TTC549 (cell line): Measurements from ENCODE around the gene ADAMTS6.
A peak's percentile ranks its signal among the peaks of the same experiment; 100 is the strongest.
"Not testable (repeated sequence)": the region's sequence is repeated elsewhere in the genome, so short reads cannot be mapped to it uniquely, and the experiment has no call there.

Source experiments
- FAIRE-seq: peaks from 2 replicates; lab custom pipeline; 2012; peaks lifted over from hg19 to GRCh38; lab: Jason Lieb, UNC

Gene ADAMTS6

DNA sequence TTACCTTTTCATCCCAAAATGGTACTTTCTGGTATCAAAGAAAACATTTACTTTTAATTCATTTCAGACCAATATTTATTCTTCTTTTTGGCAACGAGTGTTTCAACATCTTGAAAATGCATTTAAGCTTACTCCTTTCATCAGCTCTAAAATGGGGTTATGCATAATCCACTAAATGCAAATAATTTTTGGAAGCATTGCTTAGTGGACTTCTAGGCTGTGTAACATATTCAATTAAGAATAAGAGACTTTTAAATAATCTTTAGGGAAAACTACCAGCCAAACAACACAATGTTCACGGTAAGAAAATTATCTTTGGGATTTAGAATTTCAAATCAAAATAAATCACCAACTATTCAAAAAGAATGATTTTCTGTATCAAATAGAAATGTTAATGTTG is 118.2 kb downstream of the ADAMTS6 start:
- FAIRE-seq = peak; percentile 19

DNA sequence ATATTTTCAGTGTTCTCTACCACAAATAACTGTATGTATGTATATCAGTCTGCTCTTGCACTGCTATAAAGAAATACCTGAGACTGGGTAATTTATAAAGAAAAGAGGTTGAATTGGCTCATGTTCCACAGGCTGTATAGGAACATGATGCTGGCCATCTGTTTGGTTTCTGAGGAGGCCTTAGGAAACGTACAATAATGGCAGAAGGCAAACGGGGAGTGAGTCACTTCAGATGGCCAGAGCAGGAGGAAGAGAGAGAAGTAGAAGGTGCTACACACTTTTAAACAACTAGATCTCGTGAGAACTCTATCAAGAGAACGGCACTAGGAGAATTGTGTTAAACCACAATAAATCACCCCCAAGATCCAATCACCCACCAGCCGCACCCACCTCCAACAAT is 121.7 kb downstream of the ADAMTS6 start:
- no peak for FAIRE-seq

DNA sequence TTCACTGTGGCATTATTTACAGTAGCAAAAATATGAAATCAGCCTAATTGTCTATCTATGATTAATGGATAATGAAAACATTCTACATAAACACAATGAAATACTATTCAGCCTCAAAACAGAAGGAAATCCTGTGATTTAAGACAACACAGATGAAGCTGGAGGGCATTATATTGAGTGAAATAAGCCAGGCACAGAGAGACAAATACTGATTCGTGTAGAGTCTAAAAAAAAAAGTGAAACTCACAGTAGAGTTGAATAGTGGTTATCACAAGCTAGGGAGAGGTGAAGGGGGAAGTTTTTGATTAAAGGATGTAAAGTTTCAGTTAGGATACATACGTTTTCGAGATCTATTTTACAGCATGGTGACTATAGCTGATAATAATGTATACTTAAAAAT is 122.2 kb downstream of the ADAMTS6 start:
- no peak for FAIRE-seq

DNA sequence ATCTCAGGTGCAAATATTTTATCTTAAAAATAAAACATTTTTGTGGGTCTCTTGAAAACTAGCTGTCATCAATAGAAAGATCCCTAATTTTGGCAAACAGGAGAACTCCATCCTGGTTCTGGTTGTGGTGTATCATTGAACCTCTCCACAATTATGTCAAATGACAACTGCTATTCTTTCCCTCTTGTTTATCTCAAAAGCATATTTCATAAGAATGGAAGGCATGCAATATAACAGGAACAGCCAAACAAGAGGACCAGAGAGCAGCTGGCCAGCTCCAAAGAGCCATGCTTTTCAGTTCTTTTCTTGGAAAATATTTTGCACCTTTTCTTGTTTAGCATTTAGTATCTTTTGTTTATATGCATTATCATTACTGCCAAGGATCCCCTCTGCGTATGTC is 125.4 kb downstream of the ADAMTS6 start:
- FAIRE-seq = no peak

DNA sequence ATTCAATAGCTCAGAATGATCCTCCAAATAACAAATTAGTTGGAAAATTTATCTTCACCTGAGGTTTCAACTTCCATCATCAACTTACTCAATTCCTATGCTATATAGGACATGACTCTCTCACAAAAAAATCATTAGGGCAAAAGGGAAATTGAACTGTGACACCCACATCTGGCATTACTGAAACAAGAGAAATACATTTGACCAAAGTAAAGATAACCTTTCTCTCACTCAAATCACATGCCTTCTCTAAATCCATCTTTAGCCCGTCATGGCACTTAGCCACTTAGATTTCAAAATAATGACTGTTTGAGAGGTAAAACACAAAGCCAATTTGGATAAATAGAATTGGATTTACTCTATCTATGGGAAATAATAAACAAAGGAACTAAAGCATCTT is 126.4 kb downstream of the ADAMTS6 start:
- peak; percentile 33 for FAIRE-seq

DNA sequence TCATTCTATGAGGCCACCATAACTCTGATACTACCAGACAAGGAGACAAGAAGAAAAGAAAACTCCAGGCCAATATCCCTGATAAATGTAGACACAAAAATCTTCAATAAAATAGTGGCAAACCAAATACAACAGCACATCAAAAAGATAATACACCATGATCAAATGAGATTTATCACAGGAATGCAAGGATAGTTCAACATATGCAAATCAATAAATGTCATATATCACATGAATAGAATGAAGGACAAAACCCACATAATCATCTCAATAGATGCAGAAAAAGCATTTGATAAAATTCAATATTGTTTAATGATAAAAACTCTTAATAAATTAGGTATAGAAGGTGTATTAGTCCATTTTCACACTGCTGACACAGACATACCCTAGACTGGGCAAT is 139.9 kb downstream of the ADAMTS6 start:
- FAIRE-seq = no peak

DNA sequence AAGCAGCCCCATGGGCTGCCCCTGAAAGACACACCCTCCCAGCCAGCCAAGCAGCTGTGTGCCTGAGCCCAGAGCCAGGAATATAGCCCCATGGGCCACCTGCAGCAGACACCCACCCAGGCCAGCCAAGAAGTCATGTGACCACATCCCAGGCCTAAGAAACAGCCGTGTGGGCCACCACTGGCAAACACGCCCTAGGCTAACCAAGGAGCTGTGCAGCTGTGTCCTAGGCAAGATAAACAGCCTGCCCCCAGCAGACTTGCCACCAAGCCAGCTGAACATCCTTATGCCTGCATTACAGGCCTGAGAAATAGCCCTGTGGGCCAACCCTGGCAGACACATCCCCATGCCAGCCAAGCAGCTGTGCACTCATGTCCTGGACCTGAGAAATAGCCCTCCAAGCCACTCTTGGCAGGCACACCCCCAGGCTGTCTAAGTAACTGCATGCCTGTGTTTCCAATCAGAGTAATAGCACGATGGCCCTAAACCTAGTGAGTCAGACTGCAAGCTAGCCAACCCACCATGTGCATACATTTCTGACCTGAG is 143.0 kb downstream of the ADAMTS6 start:
- no peak for FAIRE-seq

DNA sequence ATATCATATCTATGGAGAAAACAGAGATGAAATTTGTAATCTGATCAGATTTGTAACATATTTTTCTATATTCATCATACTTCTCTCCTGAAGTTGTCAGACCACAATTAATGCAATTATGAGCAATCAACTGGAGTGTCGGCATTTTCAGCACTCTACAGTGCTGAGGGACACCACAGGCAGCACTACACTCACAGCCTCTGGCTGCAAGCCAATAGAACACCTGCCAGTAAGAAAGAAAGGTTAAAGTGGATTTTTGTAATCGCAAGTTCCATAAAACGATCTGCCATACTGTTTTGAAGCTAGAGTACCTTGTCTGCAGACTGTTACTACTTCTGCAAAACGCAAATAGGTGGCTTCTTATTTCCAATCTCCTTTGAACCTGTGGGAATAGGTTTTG is 147.6 kb downstream of the ADAMTS6 start:
- no peak for FAIRE-seq

DNA sequence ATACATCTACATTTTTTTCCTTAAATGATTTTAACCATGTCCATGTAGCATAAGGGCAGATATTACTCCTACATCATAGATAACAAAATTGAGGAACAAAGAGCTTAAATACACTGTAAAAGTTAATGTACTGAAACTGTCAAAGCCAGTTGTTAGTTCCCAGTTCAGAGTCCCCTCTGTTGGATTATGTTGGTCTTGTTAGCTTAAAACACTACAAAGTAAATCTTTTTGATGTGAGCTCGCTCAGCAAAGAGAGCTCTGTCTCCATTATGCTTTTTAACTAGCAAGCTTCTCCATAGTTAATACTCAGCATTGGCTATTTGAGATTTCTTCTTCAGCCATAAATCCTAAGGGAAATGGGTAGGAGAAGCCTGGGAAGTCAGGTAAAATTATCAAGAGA is 149.1 kb downstream of the ADAMTS6 start:
- no peak for FAIRE-seq

DNA sequence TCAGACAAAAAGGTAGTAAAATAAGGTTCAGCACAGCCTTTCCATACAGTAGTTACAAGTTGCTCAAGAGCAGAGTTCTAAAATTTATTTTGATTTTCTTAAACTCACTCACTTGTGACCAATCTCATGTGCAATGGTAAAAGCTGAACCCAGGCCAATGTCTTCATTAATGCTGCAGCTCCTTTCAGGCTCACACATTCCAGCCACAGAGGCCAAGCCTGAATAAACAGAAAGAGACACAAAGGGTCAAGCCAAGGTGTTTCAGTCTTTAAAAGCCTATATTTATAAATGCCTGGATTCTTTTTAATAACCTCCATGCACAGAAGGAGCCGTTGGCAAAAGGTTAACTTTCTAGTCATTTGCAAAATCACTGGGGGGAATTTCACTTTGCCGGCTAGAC is 152.5 kb downstream of the ADAMTS6 start:
- no peak for FAIRE-seq

DNA sequence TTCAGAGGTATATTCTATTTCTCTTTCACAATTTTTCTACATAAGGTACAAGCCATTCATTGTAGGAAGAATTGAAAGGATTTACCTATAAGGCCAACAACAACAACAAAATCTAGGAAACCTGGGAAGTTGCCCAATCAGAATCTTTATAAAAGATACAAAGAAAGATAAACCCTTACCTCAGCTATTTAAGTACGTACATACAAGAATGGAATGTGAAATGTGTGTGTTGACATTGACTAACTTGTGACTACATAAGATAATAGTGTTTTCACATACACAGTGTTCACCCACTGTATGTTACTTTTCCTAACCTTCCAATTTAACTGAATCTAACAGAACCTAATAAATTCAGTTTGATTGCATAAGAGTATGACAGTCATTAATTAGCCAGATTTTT is 154.1 kb downstream of the ADAMTS6 start:
- no peak for FAIRE-seq

DNA sequence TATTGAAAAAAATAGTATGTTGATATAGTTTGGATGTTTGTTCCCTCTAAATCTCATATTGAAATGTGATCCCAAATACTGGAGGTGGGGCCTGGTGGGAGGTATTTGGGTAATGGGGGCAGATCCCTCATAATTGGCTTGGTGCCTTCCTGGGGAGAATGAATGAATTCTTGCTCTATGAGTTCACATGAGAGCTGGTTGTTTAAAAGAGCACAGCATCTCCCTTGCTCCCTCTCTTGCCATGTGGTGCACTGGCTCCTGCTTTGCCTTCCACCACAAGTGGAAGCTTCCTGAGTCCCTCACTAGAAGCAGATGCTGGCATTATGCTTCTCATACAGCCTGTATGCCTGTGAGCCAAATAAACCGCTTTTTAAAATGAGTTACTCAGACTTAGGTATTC is 154.8 kb downstream of the ADAMTS6 start:
- no peak for FAIRE-seq

DNA sequence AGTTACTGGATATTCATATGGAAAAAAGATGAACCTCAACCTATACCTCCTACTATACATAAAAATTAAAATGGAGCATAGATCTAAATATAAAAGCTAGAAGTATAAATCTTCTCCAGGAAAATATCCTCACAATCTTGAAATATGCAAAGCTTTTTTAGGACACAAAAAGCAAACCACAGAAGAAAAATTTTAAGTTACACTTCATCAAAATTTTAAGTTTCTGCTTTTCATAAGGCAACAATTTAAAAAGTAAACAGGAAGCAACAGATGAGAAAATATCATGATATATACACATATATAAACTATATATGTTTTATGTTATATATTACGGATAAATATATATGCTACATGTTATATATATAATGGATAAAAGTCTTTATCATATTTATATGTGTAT is 157.5 kb downstream of the ADAMTS6 start:
- FAIRE-seq = peak; percentile 34

DNA sequence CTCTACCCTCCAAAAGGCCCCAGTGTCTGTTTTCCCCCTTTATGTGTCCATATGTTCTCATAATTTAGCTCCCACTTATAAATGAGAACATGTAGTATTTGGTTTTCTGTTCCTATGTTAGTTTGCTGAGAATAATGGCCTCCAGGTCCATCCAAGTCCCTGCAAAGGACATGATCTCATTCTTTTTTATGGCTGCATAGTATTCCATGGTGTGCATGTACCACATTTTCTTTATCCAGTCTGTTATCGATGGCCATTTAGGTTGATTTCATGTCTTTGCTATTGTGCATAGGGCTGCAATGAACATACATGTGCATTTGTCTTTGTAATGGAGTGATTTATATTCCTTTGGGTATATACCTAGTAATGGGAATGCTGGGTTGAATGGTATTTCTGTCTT is 161.0 kb downstream of the ADAMTS6 start:
- not testable (repeated sequence) for FAIRE-seq

DNA sequence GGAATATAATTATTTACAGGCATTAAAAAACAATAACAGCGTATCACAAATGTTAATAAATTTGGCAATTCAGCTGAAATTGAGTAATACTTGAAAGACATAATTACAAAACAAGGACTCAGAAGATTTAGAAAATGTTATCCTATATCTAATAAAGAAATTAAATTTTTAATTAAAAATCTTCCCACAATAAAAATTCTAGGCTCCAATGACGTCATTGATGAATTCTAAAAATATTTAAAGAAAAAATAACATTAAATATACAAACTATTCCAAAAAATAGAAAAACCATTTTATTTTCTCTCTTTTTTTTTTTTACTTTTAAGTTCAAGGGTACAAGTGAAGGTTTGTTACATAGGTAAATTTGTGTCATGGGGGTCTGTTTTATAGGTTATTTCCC is 161.5 kb downstream of the ADAMTS6 start:
- FAIRE-seq = peak; percentile 46

DNA sequence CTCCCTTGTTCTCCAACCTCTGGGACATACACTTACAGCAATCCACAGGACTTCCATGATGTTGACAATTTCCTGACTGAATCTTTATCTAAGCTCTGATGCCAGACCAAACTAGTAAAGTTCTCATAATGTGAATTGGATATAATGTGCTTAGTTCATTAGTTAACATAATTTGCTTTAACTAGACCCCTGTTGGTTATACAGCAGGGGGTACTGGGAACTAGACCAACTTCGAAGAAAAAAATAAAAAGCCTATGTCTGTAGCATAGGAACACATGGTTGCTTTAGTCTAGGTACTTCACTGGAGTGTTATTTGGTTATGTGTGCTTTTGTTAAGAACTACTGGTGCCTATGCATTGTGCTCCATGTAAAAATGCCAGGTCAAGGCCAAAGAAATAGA is 173.8 kb downstream of the ADAMTS6 start:
- no peak for FAIRE-seq

DNA sequence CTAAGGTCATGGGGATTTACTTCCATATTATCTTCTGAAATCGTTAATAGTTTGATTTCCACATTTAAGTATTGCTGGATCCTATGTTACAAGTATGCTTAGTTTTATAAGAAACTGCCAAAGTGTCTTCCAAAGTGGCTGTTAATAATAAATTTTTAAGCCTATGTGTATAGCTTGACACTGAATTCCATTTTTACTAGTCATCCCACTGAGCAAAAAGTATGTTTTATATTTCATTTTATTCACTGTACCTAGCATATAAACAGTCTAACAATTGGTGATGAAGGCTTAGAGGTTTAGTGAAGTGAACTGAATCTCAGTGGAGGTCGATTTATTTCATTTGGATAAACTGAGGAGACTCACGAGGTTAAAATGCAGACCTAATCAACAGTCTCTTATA is 174.6 kb downstream of the ADAMTS6 start:
- FAIRE-seq = no peak

DNA sequence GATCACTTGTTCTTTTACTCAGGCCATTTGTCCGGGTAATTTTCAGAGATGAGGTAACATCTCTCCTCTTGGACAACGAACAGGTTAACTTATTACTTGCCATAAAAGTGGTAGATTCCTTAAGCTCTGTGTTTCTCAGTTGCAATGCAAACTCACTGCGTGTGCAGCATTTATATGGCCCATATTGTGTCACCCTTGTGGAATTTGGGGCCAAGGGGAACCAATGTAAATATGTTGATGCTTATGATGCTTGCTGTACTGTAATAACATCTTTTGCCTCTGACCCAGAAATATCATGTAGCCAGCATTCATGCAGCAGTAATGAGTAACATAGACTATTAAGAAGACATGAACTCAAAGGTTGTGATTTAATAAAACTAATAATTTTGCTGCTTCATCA is 175.8 kb downstream of the ADAMTS6 start:
- no peak for FAIRE-seq

DNA sequence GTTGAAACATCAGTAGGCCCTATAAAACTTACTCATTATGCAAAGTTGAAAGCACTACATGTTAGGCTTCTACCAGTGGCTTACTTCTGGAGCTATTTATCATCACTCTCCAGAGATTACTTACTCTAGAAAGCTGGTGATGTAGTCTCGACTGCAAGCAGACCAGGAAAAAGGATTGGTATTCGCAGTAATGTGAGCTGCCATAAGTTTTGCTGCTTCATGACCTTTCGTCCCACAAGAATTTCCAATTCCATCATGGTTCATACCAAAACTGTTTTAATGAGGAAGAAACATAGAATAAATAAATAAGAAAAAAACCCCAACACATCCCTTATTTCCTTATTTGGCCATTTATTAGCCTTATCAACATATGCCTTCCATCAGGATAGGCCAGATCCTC is 181.9 kb downstream of the ADAMTS6 start:
- FAIRE-seq = no peak

DNA sequence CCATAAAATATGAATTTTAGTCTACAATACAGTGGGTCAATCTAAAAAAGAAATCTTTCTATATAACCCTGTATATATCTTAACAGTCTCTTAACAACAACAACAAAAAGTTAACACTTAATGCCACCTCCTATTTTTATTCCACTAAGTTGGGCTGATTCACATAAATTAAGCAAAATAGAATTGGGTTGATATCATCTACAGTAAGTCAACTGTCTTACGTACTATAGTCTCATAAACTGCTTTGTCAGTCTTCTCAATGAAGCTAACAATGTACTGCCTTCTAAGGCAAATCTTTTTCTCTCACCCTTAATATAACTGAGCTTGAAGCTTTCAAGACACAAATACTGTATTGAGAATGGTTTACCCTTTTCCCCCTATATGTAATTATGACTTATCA is 185.7 kb downstream of the ADAMTS6 start:
- FAIRE-seq = no peak

DNA sequence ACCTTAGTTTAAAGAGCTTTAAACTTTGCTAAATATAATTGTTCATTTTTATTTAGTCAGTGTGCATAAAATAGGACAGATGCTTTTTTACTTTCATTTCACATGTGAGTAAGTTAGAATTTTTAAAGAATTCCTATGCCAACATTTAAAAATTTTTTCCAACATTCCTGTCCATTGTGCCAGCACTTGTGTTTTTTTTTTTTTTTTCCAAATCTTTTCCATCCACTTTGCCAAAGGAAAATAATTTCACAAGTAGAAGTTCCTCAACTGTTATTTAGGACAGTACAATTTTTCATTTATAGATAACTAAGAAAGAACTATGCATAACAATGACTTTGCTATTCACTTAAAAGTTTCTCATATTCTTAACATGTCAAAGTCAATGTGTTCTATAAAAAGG is 189.5 kb downstream of the ADAMTS6 start:
- no peak for FAIRE-seq

DNA sequence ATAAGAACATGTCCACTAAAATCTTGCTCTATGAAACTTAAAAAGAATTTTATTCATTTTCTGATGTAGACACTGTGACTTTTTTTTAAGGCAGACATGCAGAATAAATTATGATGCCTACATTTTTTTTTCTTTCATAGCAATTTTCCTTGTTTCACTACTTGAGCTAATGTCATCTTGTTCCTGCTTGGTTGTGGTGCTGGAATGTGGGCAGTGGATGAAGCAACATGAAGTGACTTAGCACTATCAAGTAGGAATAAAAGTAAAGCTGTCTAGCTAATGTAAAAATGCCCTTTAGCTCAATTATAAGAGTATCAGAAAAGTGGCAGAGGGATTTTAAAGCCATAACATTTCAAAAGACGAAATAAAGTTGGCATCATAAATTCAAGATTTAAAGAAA is 191.0 kb downstream of the ADAMTS6 start:
- FAIRE-seq = peak; percentile 20

DNA sequence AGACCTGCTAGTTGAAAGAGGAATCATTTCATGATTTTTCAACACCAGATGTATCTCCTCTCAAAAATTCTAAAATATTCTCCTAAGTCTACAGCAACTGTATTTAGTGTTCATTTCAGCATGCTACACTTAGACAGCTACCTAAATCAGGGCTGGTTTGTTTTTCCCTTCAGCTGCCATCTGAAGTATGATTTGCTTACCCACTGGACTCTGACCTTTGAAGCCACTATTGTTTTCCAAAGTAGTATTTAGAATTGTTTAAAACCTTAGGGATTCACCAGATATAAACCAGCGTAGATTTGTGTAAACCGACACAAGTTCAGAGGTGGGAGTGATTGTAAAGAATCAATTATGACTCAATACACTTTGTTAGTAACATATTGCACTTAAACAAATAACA is 193.1 kb downstream of the ADAMTS6 start:
- no peak for FAIRE-seq

DNA sequence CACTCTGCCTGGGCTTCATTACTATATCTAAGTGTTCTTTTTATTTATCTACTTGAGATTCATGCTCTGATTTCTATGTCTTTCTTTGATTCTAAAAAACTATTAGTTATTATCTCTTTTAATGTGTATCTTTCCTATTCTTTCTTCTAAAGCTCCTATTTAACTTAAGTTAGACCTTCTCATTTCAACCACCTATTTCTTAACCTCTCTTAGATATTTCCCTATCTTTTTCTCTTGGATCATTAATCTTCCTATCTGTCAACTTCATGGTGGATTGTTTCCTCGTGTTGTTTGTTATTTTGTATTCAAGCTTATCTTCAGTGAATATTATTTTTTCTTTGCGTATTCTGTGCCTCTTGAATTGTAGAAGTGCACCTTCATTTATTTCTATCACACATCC is 202.1 kb downstream of the ADAMTS6 start:
- no peak for FAIRE-seq

DNA sequence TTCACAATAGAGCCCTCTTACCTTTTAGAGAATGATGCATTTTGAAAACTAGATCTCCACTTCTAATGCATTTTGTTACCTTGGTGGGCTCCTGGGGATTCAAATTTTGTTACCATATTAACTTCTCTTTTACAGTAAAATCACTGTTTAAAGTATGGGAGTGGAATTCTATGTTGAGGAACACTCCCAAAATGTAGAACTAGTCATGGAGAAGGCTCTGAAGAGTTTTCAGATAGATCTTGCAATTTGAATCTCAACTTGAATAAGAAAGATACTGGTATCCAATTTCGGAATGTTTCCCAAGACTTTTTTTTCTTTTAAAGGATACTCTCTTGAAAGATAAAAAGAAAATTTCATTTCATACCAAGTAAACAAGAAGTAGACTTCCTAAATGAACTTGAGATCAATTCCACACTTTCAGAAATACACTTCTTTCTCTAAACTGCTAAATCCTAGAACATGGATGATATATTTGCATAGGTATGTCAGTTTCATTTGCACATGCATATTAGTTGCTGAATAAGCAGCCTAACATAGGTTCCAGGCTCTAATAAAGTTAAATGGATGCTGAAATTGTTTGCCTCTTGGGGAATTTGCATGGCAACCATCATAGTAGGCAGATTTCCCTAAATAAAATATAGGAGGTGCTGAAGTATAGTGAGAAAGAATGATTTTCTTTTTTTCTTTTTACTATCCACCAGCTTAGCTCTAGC is 205.4 kb downstream of the ADAMTS6 start:
- FAIRE-seq = no peak
